Lung (tissue), 12 donors: ENCODE measurements around the gene SYT8. TPM values are rescaled to one million over a fixed set of nuclear protein-coding genes. Genes with fewer than 3 reads are reported as not detected.
A peak's percentile ranks its signal among the peaks of the same experiment; 100 is the strongest.

Experiments
- ATAC-seq: fragments of 200-7000 bp; cut with Tn5 transposase; one replicate; pipeline ENCODE4 v1.9.1; 2020; ENCODE audit warnings: moderate number of reproducible peaks; ENCODE audit not compliant: insufficient read depth, low FRiP score
- DNase-seq, 3 donors: peaks; one replicate each; pipeline ENCODE4 v3.0.0-alpha.2; 2013 to 2017
- H3K27ac ChIP-seq, 2 donors: one replicate each; pipeline ENCODE4 v1.5.1; 2013; ENCODE audit warnings: mild to moderate bottlenecking in 2 of 2, moderate library complexity in 2 of 2, control low read depth in 1 of 2, inconsistent platforms in 1 of 2, low read depth in 1 of 2, low read length in 1 of 2
- H3K27me3 ChIP-seq, 3 donors: one replicate each; pipeline ENCODE4 v1.5.1; 2013; ENCODE audit warnings: low read length in 2 of 3; ENCODE audit not compliant: control insufficient read depth in 3 of 3, insufficient read depth in 3 of 3
- H3K36me3 ChIP-seq, 4 donors: one replicate each; pipeline ENCODE4 v1.5.1; 2013; ENCODE audit warnings: low read length in 4 of 4, mild to moderate bottlenecking in 1 of 4, moderate library complexity in 1 of 4; ENCODE audit not compliant: control insufficient read depth in 4 of 4, insufficient read depth in 4 of 4
- H3K4me1 ChIP-seq, 5 donors: one replicate each; pipeline ENCODE4 v1.5.1; 2013; ENCODE audit warnings: low read length in 5 of 5, mild to moderate bottlenecking in 2 of 5, moderate library complexity in 1 of 5; ENCODE audit not compliant: control insufficient read depth in 5 of 5, insufficient read depth in 5 of 5
- H3K4me3 ChIP-seq: one replicate; pipeline ENCODE4 v1.5.1; 2013; ENCODE audit warnings: mild to moderate bottlenecking, control low read depth, moderate library complexity
- H3K9ac ChIP-seq, 2 donors: one replicate each; pipeline ENCODE4 v1.5.1; 2013; ENCODE audit warnings: low read length in 2 of 2, control low read depth in 1 of 2; ENCODE audit not compliant: insufficient read depth in 1 of 2
- H3K9me3 ChIP-seq, 4 donors: one replicate each; pipeline ENCODE4 v1.5.1; 2013; ENCODE audit warnings: low read length in 3 of 4, mild to moderate bottlenecking in 1 of 4, moderate library complexity in 1 of 4; ENCODE audit not compliant: control insufficient read depth in 4 of 4, insufficient read depth in 3 of 4
- CTCF ChIP-seq: IDR thresholded peaks from 2 replicates; pipeline ENCODE4 v1.5.1; 2012; ENCODE audit warnings: mild to moderate bottlenecking; ENCODE audit errors: control extremely low read depth, extremely low read depth
- WGBS, 2 donors: extraction: QIAGEN DNeasy Blood & Tissue Kit; methylation state at CpG; one replicate each; pipeline ENCODE4 v1.1.7; 2013; 5-methylcytosine and 5-hydroxymethylcytosine counted together
- polyA plus RNA-seq, 2 donors: library from polyadenylated mRNA; stranded (reverse); fragments of 200-250 nt; gene quantifications; one replicate each; pipeline ENCODE4 v1.2.1, GENCODE V29; 2013
- total RNA-seq, 2 donors: library from RNA; depleted of rRNA in 1 of 2; stranded (reverse); fragments of >200 nt in 1 of 2; gene quantifications; one replicate each; pipeline ENCODE4 v1.2.1, GENCODE V29; 2014 to 2021
- donor health status: control.
- donor health status: control.
- donor health status: Bipolar disorder and iron deficiency.
- donor health status: healthy.
- donor health status: DM: yes; HTN: yes; CAD: no.

The SYT8 gene
- total and polyA plus RNA-seq, 4 donors: 2.7 to 40.6 (median 16.9) TPM

- Histone ChIP-seq H3K4me3 (no peak overlapping the region), H3K9me3 (no peaks in the 10 kb centered on the region), H3K36me3 (no peaks in the 10 kb centered on the region), H3K9ac (peak overlapping the region in 1 of 2 donors; percentile 46), H3K27me3 (no peaks in the 10 kb centered on the region), H3K27ac (peak overlapping the region in 1 of 2 donors; percentile 66), H3K4me1 (peaks cover 0 to 60% (median 7%) of the 10 kb centered on the region in 5 donors)
- WGBS, 2 donors: 52 to 59% methylated on average over 33 of the region's 33 CpGs
- DNase-seq (peak; percentile 47 to 75 (median 75)), ATAC-seq (no peak)
- no peak for TF ChIP-seq CTCF
These were observed 4.2 kb upstream of the SYT8 start for GRCh38 chr11:1830322-1831223.

GRCh38 chr11:1831338-1832210 is 3.2 kb upstream of the SYT8 start:
- ATAC-seq (no peak), DNase-seq (no peak)
- no peaks in the 10 kb centered on the region for H3K9me3 ChIP-seq
- TF ChIP-seq CTCF: no peak
- WGBS, 2 donors: 73 to 77% methylated on average over 26 of the region's 26 CpGs
- no peak overlapping the region for H3K9ac ChIP-seq
- no peak overlapping the region for H3K4me3 ChIP-seq
- peak overlapping the region in 1 of 2 donors; percentile 66 for H3K27ac ChIP-seq
- H3K36me3 ChIP-seq: no peaks in the 10 kb centered on the region
- H3K27me3 ChIP-seq: no peaks in the 10 kb centered on the region
- H3K4me1 ChIP-seq: peaks cover 0 to 50% (median 6%) of the 10 kb centered on the region in 5 donors

- peaks cover 0 to 42% (median 2%) of the 10 kb centered on the region in 5 donors for H3K4me1 ChIP-seq
These were observed 2.4 kb upstream of the SYT8 start for GRCh38 chr11:1832211-1832919.

More at GRCh38 chr11:1832211-1832919, 2.4 kb upstream of the SYT8 start:
- H3K9me3 ChIP-seq: no peaks in the 10 kb centered on the region
- H3K27ac ChIP-seq: peak overlapping the region in 1 of 2 donors; percentile 93
- TF ChIP-seq CTCF: peak; percentile 61
- ATAC-seq (no peak), DNase-seq (peak; percentile 43 to 62 (median 53))
- no peak overlapping the region for H3K9ac ChIP-seq
- WGBS, 2 donors: 16 to 21% methylated on average over 33 to 40 of the region's 40 CpGs
- H3K27me3 ChIP-seq: no peaks in the 10 kb centered on the region
- no peak overlapping the region for H3K4me3 ChIP-seq
- no peaks in the 10 kb centered on the region for H3K36me3 ChIP-seq
